Measurements from ENCODE around the gene ZBTB2.
A peak's percentile ranks its signal among the peaks of the same experiment; 100 is the strongest.

The ZBTB2 gene

DNA sequence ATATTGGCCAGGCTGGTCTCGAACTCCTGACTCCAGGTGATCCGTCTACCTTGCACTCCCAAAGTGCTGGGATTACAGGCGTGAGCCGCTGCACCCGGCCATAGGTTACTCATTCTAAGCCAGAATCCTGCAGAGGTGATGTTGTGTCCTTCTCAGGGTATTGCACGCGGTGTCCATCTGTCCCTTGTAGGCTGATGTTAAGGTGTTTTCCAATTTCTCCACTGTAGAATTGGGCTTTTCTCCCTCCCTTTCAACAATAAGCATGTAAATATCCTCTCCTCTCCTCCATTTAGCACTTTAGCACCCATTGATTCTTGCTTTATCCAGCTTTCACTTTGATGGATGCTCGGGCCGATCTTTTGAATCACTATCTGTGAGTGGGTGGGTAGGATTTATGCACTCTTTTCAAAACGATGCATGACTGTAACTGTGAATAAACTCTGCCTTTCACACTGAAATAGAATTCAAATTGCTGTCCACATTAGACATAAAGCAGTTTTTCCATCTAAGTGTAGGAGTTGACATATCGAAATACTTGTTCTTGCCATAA lies 52.6 kb downstream of the ZBTB2 start:
- no peak overlapping the region for H3K4me3 ChIP-seq (ENCODE audit: low read length)
- no peaks in the 10 kb centered on the region for H3K36me3 ChIP-seq (ENCODE audit: control insufficient read depth, insufficient read depth, low read length)
- H3K27ac ChIP-seq (ENCODE audit: low read length): no peak overlapping the region
- no peaks in the 10 kb centered on the region for H3K9me3 ChIP-seq (ENCODE audit: control insufficient read depth, insufficient read depth, low read length)
- H3K27me3 ChIP-seq (ENCODE audit: control insufficient read depth, insufficient read depth, low read length): no peaks in the 10 kb centered on the region
- WGBS (ENCODE audit: insufficient coverage, insufficient read length): 100% methylated on average over 1 of the region's 11 CpGs
- DNase-seq (ENCODE audit: low read depth, low spot score): no peak
- no peaks in the 10 kb centered on the region for H3K4me1 ChIP-seq (ENCODE audit: control insufficient read depth, insufficient read depth, low read length)

DNA sequence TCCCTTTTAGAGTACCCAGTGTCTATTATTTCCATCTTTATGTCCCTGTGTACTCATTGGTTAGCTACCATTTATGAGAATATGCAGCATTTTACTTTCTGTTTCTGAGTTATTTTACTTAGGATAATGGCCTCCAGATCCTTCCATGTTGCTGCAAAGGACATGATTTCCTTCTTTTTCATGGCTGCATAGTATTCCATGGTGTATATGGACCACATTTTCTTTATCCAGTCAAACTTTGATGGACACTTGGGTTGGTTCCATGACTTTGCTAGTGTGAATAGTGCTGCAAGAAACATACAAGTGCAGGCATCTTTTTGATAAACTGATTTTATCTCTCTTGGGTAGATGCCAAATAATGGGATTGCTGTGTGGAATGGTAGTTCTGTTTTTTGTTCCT lies 55.4 kb downstream of the ZBTB2 start:
- no peaks in the 10 kb centered on the region for H3K9me3 ChIP-seq (ENCODE audit: control insufficient read depth, insufficient read depth, low read length)
- no peaks in the 10 kb centered on the region for H3K36me3 ChIP-seq (ENCODE audit: control insufficient read depth, insufficient read depth, low read length)

DNA sequence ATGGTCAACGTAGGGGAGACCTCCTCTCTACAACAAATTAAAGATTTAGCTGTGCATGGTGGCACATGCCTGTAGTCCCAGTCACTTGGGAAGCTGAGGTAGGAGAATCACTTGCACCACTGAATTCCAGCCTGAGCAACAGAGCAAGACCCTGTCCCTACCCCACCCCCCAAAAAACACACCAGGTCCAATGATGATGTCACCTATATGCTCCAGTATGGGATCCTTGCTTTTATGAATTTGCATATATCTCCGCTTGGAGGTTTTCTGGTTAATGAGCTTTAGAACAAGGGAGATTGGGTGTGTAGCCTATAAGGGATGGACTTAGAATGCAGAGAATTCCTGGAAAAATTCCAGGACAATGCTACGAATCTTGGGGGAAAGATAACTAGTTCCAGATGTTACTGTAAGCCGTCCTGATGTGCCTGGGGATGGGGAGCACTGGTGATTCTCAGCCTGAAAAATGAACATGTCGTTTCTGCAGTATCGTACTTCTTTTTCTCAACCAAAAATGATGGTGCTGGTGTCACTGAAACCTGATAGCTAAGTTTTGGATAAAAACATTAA lies 61.1 kb downstream of the ZBTB2 start:
- WGBS (ENCODE audit: insufficient coverage, insufficient read length): no CpG with 5 or more reads among the region's 6 CpGs
- Histone ChIP-seq H3K27ac (ENCODE audit: low read length) (no peak overlapping the region), H3K4me1 (ENCODE audit: control insufficient read depth, insufficient read depth, low read length) (no peaks in the 10 kb centered on the region), H3K9me3 (ENCODE audit: control insufficient read depth, insufficient read depth, low read length) (no peaks in the 10 kb centered on the region), H3K36me3 (ENCODE audit: control insufficient read depth, insufficient read depth, low read length) (no peaks in the 10 kb centered on the region), H3K4me3 (ENCODE audit: low read length) (no peak overlapping the region), H3K27me3 (ENCODE audit: control insufficient read depth, insufficient read depth, low read length) (no peaks in the 10 kb centered on the region)
- no peak for DNase-seq (ENCODE audit: low read depth, low spot score)

More for the DNA sequence above, 55.4 kb downstream of the ZBTB2 start:
- Histone ChIP-seq H3K4me1 (ENCODE audit: control insufficient read depth, insufficient read depth, low read length) (no peaks in the 10 kb centered on the region), H3K27ac (ENCODE audit: low read length) (no peak overlapping the region), H3K4me3 (ENCODE audit: low read length) (no peak overlapping the region), H3K27me3 (ENCODE audit: control insufficient read depth, insufficient read depth, low read length) (no peaks in the 10 kb centered on the region)
- DNase-seq (ENCODE audit: low read depth, low spot score): no peak

DNA sequence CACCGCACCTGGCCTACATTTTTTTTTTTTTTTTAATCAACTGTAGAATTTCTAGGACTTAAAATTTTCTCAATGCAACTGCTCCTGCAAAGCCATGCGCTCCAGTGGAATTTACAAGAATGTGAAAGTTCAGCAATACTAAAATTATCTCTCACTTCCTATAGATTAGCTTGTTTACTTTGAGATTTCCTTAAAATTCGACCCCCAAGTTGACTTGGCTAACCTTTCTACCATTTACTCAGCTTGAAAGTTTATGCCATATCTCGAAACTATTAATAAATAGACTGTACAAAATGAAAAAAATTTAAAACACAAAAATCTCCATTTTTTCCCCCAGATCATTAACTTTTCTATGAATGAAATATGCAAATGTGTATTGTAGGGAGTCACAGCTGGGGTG lies 64.3 kb downstream of the ZBTB2 start:
- H3K4me3 ChIP-seq (ENCODE audit: low read length): no peak overlapping the region
- no peaks in the 10 kb centered on the region for H3K36me3 ChIP-seq (ENCODE audit: control insufficient read depth, insufficient read depth, low read length)
- H3K27me3 ChIP-seq (ENCODE audit: control insufficient read depth, insufficient read depth, low read length): no peaks in the 10 kb centered on the region
- no peak for DNase-seq (ENCODE audit: low read depth, low spot score)
- WGBS (ENCODE audit: insufficient coverage, insufficient read length): 100% methylated on average over 1 of the region's 4 CpGs
- no peaks in the 10 kb centered on the region for H3K4me1 ChIP-seq (ENCODE audit: control insufficient read depth, insufficient read depth, low read length)
- no peaks in the 10 kb centered on the region for H3K9me3 ChIP-seq (ENCODE audit: control insufficient read depth, insufficient read depth, low read length)
- H3K27ac ChIP-seq (ENCODE audit: low read length): no peak overlapping the region

DNA sequence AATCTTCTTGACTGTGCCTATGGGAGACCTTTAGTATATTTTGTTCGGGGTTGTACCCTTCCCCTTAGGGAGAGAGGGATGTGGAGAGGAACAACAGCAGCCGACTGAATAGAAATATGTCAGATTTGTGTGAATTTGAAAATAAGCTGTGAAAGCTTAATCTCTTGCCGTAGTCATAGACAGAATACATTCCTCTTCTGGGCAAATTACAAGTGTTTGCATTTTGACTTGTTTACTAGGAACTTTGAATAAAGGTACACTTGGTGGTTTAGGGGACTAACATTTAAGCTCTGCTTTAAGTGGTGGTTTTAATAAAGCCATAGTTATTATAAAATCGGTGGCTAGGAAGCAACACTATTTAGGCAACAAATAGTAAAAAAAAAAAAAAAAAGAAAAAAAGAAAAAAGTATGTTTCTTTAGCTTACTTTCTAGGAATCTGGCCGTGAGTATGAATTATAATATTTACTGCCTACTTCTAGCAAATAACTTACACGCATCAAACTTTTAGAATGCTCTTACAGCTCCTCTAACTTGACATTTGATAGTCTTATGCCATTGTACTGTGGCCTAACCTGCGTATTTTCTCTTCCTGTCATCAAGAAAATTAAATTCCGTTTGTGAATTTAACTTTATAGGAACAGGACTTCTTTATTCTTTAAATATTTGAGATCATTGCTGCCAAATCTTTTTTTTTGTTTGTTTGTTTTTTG lies 65.1 kb downstream of the ZBTB2 start:
- Histone ChIP-seq H3K27ac (ENCODE audit: low read length) (no peak overlapping the region), H3K9me3 (ENCODE audit: control insufficient read depth, insufficient read depth, low read length) (no peaks in the 10 kb centered on the region), H3K36me3 (ENCODE audit: control insufficient read depth, insufficient read depth, low read length) (no peaks in the 10 kb centered on the region), H3K4me1 (ENCODE audit: control insufficient read depth, insufficient read depth, low read length) (no peaks in the 10 kb centered on the region), H3K27me3 (ENCODE audit: control insufficient read depth, insufficient read depth, low read length) (no peaks in the 10 kb centered on the region), H3K4me3 (ENCODE audit: low read length) (no peak overlapping the region)
- no CpG with 5 or more reads among the region's 8 CpGs for WGBS (ENCODE audit: insufficient coverage, insufficient read length)
- no peak for DNase-seq (ENCODE audit: low read depth, low spot score)

DNA sequence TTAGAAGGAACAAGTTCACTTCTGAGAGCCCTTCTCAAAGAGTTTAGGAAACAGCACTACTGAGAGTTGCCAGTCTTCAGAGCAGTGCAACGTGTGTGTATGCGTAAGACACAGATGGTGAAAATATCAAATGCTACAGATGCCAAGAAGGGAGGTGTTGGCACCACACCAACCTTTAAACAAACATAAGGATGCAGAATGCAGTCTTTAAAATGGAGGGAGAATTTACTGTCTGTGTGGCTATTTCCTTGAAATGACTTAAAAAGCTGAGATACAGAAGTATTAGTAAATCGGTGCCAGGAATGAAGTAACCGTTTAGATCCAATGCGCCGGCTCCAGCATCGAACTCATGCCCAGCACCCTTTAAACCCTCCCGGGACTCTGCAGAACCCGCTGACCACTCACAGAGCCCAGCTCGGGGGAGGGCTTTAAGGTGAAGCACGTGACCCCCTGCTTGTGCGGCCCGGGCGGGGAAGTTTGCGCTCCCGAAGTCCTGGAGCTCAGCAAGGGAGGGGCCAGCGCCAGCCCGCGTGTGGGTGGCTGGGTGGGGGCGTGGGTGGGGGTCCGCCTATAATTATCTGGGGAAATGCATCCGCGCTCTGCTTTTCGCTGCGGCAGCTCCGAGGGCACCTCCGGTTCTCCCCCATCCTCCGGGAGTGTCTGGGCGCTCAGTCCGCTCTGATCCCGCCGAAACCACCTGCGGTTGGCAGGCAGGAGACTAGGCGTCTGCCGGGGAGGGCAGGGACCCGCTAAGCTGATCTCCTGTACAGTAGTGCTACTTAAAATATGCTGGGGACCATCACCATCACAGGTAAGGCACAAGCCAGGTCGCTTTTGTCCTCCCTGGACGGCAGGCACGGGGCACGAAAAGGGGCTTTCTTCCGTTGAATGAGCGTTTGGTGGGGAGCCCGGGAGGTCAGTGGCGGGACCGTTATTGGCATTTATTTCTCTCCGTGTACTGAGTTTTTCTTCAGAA lies 66.0 kb downstream of the ZBTB2 start:
- H3K27me3 ChIP-seq (ENCODE audit: control insufficient read depth, insufficient read depth, low read length): no peaks in the 10 kb centered on the region
- H3K4me1 ChIP-seq (ENCODE audit: control insufficient read depth, insufficient read depth, low read length): no peaks in the 10 kb centered on the region
- H3K4me3 ChIP-seq (ENCODE audit: low read length): peak overlapping the region; percentile 27; the same call in 1 of the 2 replicates
- DNase-seq (ENCODE audit: low read depth, low spot score): no peak
- H3K27ac ChIP-seq (ENCODE audit: low read length): no peak overlapping the region
- no CpG with 5 or more reads among the region's 46 CpGs for WGBS (ENCODE audit: insufficient coverage, insufficient read length)
- no peaks in the 10 kb centered on the region for H3K9me3 ChIP-seq (ENCODE audit: control insufficient read depth, insufficient read depth, low read length)
- H3K36me3 ChIP-seq (ENCODE audit: control insufficient read depth, insufficient read depth, low read length): no peaks in the 10 kb centered on the region

DNA sequence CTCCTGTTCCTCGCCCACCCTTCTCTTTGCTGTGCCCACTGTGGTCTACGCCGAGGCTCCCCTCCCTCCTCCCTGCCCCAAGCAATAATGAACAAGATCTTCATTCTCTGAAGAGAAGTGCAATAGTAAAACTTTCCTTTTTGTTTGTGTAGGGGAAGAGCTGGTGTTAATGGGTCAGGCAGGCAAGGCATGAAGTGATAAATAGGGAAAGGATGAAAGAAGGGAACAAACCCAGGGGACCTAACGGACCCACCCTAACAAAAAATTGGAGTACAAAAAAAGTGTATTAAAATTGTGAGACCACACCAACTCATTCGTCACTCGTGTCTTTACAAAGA lies 66.9 kb downstream of the ZBTB2 start:
- no peak overlapping the region for H3K27ac ChIP-seq (ENCODE audit: low read length)
- H3K27me3 ChIP-seq (ENCODE audit: control insufficient read depth, insufficient read depth, low read length): no peaks in the 10 kb centered on the region
- no CpG with 5 or more reads among the region's 6 CpGs for WGBS (ENCODE audit: insufficient coverage, insufficient read length)
- no peaks in the 10 kb centered on the region for H3K36me3 ChIP-seq (ENCODE audit: control insufficient read depth, insufficient read depth, low read length)
- no peak for DNase-seq (ENCODE audit: low read depth, low spot score)
- H3K9me3 ChIP-seq (ENCODE audit: control insufficient read depth, insufficient read depth, low read length): no peaks in the 10 kb centered on the region
- H3K4me1 ChIP-seq (ENCODE audit: control insufficient read depth, insufficient read depth, low read length): no peaks in the 10 kb centered on the region
- H3K4me3 ChIP-seq (ENCODE audit: low read length): no peak overlapping the region

DNA sequence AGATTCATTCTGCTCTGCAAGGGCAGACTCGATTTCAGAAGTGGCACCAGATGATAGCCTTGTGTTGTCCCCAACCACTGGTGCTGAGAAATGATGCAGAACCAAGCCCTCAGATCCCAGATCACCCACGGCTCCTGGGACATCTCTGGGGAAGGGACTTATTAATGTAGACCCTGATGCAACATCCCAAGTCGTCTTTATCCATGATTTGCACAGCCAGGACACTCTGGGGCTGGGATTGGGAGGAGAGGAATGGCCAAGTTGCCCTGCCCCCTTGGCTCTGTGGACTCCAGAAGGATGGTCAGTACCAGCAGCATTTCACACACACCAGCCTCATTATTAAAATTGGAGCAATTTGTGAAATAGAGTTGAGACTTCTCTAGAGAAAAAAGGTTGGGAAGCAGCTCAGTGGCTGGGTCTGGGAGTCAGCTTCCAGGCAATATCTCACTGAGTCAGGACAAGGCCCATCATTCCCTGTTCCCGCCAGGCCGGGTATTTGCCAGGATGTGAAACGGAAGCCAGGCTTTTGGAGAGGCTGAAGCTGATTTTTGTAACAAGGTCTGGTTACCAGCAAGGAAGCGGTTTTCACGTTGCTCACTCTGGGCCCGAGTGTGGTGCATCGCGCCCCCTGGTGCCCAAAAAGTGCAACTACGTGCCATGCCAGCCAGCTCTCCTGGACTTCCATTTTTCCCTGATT lies 67.4 kb downstream of the ZBTB2 start:
- H3K27ac ChIP-seq (ENCODE audit: low read length): no peak overlapping the region

DNA sequence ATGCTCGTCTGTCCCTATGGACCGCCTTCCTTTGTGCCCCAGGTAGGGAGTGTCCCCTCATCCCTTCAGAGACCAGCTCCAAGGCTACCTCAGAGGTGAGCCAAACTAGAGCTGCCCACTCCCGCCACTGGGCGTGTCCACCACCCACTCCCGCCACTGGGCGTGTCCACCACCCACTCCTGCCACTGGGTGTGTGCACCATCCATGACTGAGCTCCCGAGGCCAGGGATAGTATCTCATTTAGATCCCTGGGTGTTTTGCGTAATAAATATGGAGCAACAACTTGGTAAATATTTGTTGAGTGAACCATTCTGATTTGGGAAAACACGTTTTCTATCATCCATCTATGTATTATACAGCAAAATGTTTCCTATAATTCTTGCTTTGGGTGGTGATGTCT lies 68.8 kb downstream of the ZBTB2 start:
- H3K9me3 ChIP-seq (ENCODE audit: control insufficient read depth, insufficient read depth, low read length): no peaks in the 10 kb centered on the region
- no peaks in the 10 kb centered on the region for H3K36me3 ChIP-seq (ENCODE audit: control insufficient read depth, insufficient read depth, low read length)
- H3K4me1 ChIP-seq (ENCODE audit: control insufficient read depth, insufficient read depth, low read length): no peaks in the 10 kb centered on the region
- no peak overlapping the region for H3K27ac ChIP-seq (ENCODE audit: low read length)
- no CpG with 5 or more reads among the region's 9 CpGs for WGBS (ENCODE audit: insufficient coverage, insufficient read length)
- H3K27me3 ChIP-seq (ENCODE audit: control insufficient read depth, insufficient read depth, low read length): no peaks in the 10 kb centered on the region
- no peak overlapping the region for H3K4me3 ChIP-seq (ENCODE audit: low read length)
- no peak for DNase-seq (ENCODE audit: low read depth, low spot score)

More for the DNA sequence above, 67.4 kb downstream of the ZBTB2 start:
- H3K36me3 ChIP-seq (ENCODE audit: control insufficient read depth, insufficient read depth, low read length): no peaks in the 10 kb centered on the region
- no peaks in the 10 kb centered on the region for H3K4me1 ChIP-seq (ENCODE audit: control insufficient read depth, insufficient read depth, low read length)
- no CpG with 5 or more reads among the region's 12 CpGs for WGBS (ENCODE audit: insufficient coverage, insufficient read length)
- no peaks in the 10 kb centered on the region for H3K27me3 ChIP-seq (ENCODE audit: control insufficient read depth, insufficient read depth, low read length)
- H3K4me3 ChIP-seq (ENCODE audit: low read length): no peak overlapping the region
- no peaks in the 10 kb centered on the region for H3K9me3 ChIP-seq (ENCODE audit: control insufficient read depth, insufficient read depth, low read length)
- peak; percentile 70 for DNase-seq (ENCODE audit: low read depth, low spot score)

DNA sequence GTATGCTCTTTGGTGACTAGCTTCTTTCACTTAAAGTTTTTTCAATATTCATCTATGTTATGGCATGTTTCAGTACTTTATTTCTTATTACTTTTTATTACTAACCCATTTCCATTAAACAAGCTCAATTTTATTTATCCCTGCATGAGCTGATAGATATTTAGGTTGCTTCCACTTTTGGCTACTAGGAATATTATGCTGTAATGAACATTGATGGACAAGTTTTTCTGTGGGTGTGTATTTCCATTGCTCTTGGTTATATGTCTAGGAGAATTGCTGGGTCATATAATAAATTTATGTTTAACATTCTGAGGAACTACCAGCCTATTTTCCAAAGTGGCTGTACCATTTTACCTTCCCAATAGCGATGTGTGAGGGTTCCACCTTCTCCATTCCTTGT lies 69.9 kb downstream of the ZBTB2 start:
- Histone ChIP-seq H3K4me1 (ENCODE audit: control insufficient read depth, insufficient read depth, low read length) (no peaks in the 10 kb centered on the region), H3K36me3 (ENCODE audit: control insufficient read depth, insufficient read depth, low read length) (no peaks in the 10 kb centered on the region), H3K4me3 (ENCODE audit: low read length) (no peak overlapping the region), H3K27ac (ENCODE audit: low read length) (no peak overlapping the region), H3K27me3 (ENCODE audit: control insufficient read depth, insufficient read depth, low read length) (no peaks in the 10 kb centered on the region), H3K9me3 (ENCODE audit: control insufficient read depth, insufficient read depth, low read length) (no peaks in the 10 kb centered on the region)
- no peak for DNase-seq (ENCODE audit: low read depth, low spot score)
- WGBS (ENCODE audit: insufficient coverage, insufficient read length): no CpG with 5 or more reads among the region's 1 CpG

Data from iPS DF 6.9 (cell line).